Measurements from ENCODE around the gene MSL1. TPM values are rescaled to one million over a fixed set of nuclear protein-coding genes. Genes with fewer than 3 reads are reported as not detected.

MSL1 gene
- total and polyA plus RNA-seq, 9 donors, result 81.7 to 124 (median 104) TPM

DNA sequence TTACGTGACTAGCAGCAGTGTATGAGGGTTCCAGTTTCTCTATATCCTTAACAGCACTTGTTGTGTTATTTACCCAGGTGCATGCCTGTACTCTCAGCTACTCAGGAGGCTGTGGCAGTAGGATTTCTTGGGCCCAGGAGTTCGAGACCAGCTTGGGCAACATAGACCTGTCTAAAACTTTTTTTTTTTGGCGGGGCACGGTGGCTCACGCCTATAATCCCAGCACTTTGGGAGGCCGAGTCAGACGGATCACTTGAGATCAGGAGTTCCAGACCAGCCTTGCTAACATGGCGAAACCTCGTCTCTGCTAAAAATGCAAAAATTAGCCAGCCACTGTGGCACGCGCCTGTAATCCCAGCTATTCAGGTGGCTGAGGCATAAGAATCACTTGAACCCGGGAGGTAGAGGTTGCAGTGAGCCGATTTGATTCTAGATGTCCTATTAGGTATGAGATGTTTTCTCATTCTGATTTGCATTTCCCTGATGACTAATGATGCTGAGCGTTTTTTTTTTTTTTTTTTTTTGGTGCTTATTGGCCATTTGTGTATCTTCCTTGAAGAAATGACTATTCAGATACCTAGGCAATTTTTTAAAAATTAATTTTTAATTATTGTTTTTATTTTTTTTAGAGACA lies 31.9 kb downstream of the MSL1 start:
- H3K4me1 ChIP-seq (ENCODE audit: control insufficient read depth, insufficient read depth, low read length), result peaks cover 4% of the 10 kb centered on the region

DNA sequence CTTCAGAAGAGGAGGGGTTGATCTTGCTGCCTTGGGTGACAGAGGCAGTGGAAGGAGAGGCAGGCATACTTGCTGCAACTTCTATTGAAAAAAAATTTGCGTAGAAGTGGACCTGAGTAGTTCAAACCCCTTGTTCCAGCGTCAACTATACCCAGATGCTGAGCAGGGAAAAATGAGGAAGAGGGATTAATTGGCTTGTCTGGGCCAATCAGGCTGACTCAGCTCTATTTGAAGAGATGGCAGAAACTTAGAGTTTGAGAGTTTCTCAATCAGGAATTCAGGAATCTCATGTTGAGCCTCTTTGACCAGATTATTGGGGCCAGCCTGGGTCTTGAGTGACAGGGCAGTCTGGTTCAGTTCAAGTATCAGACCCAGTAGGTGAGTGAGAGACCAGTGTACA lies 36.2 kb downstream of the MSL1 start:
- Histone ChIP-seq H3K36me3 (ENCODE audit: control insufficient read depth, insufficient read depth, low read length) (peaks cover 49% of the 10 kb centered on the region), H3K9me3 (replicated peaks; ENCODE audit: control insufficient read depth, low read depth, low read length) (no peaks in the 10 kb centered on the region), H3K4me3 (ENCODE audit: low read length) (no peak overlapping the region), H3K27me3 (ENCODE audit: control insufficient read depth, insufficient read depth, low read length) (no peaks in the 10 kb centered on the region), H3K4me1 (ENCODE audit: control insufficient read depth, insufficient read depth, low read length) (peaks cover 4% of the 10 kb centered on the region), H3K27ac (ENCODE audit: low read length) (no peak overlapping the region)
- 80% methylated on average over 2 of the region's 2 CpGs for WGBS (ENCODE audit: insufficient coverage)
- DNase-seq, result no peak

More for the DNA sequence above, 31.9 kb downstream of the MSL1 start:
- Histone ChIP-seq H3K27me3 (ENCODE audit: control insufficient read depth, insufficient read depth, low read length) (no peaks in the 10 kb centered on the region), H3K27ac (ENCODE audit: low read length) (no peak overlapping the region), H3K36me3 (ENCODE audit: control insufficient read depth, insufficient read depth, low read length) (peaks cover 53% of the 10 kb centered on the region), H3K9me3 (replicated peaks; ENCODE audit: control insufficient read depth, low read depth, low read length) (no peaks in the 10 kb centered on the region), H3K4me3 (ENCODE audit: low read length) (no peak overlapping the region)
- DNase-seq, result no peak
- 88% methylated on average over 8 of the region's 14 CpGs for WGBS (ENCODE audit: insufficient coverage)

DNA sequence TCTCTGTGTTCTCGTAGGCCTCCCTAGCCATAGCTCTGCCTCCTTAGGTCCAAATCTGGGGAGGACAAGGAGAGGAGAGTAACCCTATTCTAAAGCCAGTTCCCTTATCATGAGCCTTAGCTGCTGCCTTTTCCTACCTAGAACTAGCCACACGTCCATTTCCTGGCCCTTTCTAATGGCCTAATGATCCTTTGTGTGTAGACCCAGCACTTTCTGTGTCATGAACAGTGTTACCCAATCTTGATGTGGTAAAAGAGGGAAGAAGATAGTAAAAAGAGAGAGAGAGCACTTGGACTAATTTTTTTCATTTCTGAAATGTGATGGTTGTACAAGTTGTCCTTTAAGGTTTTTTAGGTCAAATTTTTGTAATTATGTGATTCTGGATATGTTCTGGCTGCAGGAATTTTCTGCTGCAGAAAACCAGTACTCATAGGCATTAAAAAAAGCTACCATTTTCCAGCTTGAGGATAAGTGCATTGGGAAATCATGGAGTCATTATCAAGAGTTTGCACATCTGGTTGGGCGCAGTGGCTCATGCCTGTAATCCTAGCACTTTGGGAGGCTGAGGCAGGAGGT lies 36.8 kb downstream of the MSL1 start:
- DNase-seq, result no peak
- no peak overlapping the region for H3K27ac ChIP-seq (ENCODE audit: low read length)
- no peaks in the 10 kb centered on the region for H3K27me3 ChIP-seq (ENCODE audit: control insufficient read depth, insufficient read depth, low read length)
- peaks cover 51% of the 10 kb centered on the region for H3K36me3 ChIP-seq (ENCODE audit: control insufficient read depth, insufficient read depth, low read length)
- no peaks in the 10 kb centered on the region for H3K9me3 ChIP-seq (replicated peaks; ENCODE audit: control insufficient read depth, low read depth, low read length)
- WGBS (ENCODE audit: insufficient coverage), result 60% methylated on average over 1 of the region's 3 CpGs
- peaks cover 4% of the 10 kb centered on the region for H3K4me1 ChIP-seq (ENCODE audit: control insufficient read depth, insufficient read depth, low read length)
- no peak overlapping the region for H3K4me3 ChIP-seq (ENCODE audit: low read length)

DNA sequence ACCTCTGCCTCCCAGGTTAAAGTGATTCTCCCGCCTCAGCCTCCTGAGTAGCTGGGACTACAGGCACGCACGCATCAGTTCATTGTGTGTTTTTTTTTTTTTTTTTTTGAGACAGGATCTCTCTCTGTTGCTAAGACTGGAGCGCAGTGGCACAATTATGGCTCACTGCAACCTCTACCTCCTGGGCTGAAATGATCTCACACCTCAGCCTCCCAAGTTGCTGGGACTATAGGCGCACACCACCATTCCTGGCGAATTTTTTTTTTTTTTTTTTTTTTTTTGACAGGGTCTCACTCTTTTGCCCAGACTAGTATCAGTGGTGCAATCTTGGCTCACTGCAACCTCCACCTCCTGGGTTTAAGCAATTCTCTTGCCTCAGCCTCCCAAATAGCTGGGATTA lies 37.7 kb downstream of the MSL1 start:
- Histone ChIP-seq H3K4me1 (ENCODE audit: control insufficient read depth, insufficient read depth, low read length) (peaks cover 4% of the 10 kb centered on the region), H3K27ac (ENCODE audit: low read length) (no peak overlapping the region), H3K9me3 (replicated peaks; ENCODE audit: control insufficient read depth, low read depth, low read length) (no peaks in the 10 kb centered on the region), H3K4me3 (ENCODE audit: low read length) (no peak overlapping the region), H3K27me3 (ENCODE audit: control insufficient read depth, insufficient read depth, low read length) (no peaks in the 10 kb centered on the region), H3K36me3 (ENCODE audit: control insufficient read depth, insufficient read depth, low read length) (peaks cover 53% of the 10 kb centered on the region)
- no peak for DNase-seq
- 100% methylated on average over 2 of the region's 6 CpGs for WGBS (ENCODE audit: insufficient coverage)

DNA sequence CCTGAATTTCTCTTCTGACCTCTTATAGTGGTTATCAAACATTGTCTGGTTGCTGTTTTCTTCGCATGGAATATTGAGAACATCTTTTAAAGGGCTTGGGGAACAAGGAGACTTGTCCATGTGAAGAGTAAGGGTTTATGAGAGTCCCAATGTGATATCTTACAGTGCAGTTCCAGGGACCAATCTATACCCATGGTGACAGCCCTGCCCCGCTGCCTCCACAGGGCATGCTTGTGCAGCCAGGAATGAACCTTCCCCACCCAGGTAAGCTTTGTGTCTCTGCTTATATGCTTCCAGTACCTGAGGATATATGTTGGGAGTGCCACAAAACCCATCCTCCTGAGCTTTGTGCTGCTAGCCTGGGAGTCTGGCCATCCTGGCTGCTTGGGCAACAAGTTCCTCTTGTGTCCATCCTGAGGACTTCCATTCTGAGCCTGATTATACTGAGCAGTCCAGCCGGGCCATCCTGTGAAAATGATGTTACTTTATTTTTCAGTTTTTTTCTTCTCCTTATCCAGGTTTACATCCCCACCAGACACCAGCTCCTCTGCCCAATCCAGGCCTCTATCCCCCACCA lies 46.0 kb downstream of the MSL1 start:
- Histone ChIP-seq H3K27ac (ENCODE audit: low read length) (peak overlapping the region; percentile 56), H3K4me1 (ENCODE audit: control insufficient read depth, insufficient read depth, low read length) (no peaks in the 10 kb centered on the region), H3K9me3 (replicated peaks; ENCODE audit: control insufficient read depth, low read depth, low read length) (no peaks in the 10 kb centered on the region), H3K36me3 (ENCODE audit: control insufficient read depth, insufficient read depth, low read length) (peaks cover 73% of the 10 kb centered on the region), H3K27me3 (ENCODE audit: control insufficient read depth, insufficient read depth, low read length) (no peaks in the 10 kb centered on the region), H3K4me3 (ENCODE audit: low read length) (no peak overlapping the region)
- no peak for DNase-seq
- WGBS (ENCODE audit: insufficient coverage), result 43% methylated on average over 1 of the region's 3 CpGs

DNA sequence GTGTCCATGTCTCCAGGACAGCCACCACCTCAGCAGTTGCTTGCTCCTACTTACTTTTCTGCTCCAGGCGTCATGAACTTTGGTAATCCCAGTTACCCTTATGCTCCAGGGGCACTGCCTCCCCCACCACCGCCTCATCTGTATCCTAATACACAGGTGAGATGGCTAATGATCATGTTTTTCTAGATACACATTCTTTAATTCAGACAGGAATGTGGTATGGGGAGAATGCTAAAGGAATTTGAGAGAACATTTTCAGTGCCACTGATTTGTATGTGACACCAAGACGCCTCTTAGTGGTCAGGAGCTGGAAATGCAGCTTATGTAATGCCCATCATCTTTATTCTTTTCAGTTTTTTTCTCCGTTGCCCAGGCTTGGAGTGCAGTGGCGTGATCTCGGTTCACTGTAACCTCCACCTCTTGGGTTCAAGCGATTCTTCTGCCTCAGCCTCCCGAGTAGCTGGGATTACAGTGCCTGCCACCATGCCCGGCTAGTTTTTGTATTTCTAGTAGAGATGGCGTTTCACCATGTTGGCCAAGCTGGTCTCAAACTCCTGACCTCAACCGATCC lies 46.6 kb downstream of the MSL1 start:
- Histone ChIP-seq H3K36me3 (ENCODE audit: control insufficient read depth, insufficient read depth, low read length) (peaks cover 68% of the 10 kb centered on the region), H3K27ac (ENCODE audit: low read length) (peak overlapping the region; percentile 56), H3K4me1 (ENCODE audit: control insufficient read depth, insufficient read depth, low read length) (no peaks in the 10 kb centered on the region), H3K9me3 (replicated peaks; ENCODE audit: control insufficient read depth, low read depth, low read length) (no peaks in the 10 kb centered on the region), H3K27me3 (ENCODE audit: control insufficient read depth, insufficient read depth, low read length) (no peaks in the 10 kb centered on the region), H3K4me3 (ENCODE audit: low read length) (no peak overlapping the region)
- 68% methylated on average over 5 of the region's 11 CpGs for WGBS (ENCODE audit: insufficient coverage)
- DNase-seq, result peak; percentile 74

DNA sequence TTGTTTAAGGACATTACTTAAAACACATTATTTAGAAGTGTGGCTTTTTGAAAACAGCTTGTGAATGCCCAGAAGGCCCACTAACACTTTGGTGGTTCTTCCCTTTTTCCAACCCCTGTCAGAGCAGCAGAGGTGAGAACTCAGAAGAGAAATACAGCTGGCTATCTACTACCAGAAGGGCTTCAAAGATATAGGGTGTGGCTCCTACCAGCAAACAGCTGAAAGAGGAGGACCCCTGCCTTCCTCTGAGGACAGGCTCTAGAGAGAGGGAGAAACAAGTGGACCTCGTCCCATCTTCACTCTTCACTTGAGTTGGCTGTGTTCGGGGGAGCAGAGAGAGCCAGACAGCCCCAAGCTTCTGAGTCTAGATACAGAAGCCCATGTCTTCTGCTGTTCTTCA lies 48.6 kb downstream of the MSL1 start:
- H3K4me1 ChIP-seq (ENCODE audit: control insufficient read depth, insufficient read depth, low read length), result no peaks in the 10 kb centered on the region
- 83% methylated on average over 1 of the region's 2 CpGs for WGBS (ENCODE audit: insufficient coverage)
- no peak overlapping the region for H3K27ac ChIP-seq (ENCODE audit: low read length)
- H3K36me3 ChIP-seq (ENCODE audit: control insufficient read depth, insufficient read depth, low read length), result peaks cover 70% of the 10 kb centered on the region
- H3K27me3 ChIP-seq (ENCODE audit: control insufficient read depth, insufficient read depth, low read length), result no peaks in the 10 kb centered on the region
- H3K4me3 ChIP-seq (ENCODE audit: low read length), result no peak overlapping the region
- no peaks in the 10 kb centered on the region for H3K9me3 ChIP-seq (replicated peaks; ENCODE audit: control insufficient read depth, low read depth, low read length)
- DNase-seq, result no peak

DNA sequence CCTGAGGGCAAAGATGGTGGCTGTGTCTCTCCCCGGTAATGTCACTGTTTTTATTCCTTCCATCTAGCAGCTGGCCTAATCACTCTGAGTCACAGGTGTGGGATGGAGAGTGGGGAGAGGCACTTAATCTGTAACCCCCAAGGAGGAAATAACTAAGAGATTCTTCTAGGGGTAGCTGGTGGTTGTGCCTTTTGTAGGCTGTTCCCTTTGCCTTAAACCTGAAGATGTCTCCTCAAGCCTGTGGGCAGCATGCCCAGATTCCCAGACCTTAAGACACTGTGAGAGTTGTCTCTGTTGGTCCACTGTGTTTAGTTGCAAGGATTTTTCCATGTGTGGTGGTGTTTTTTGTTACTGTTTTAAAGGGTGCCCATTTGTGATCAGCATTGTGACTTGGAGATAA lies 50.0 kb downstream of the MSL1 start:
- Histone ChIP-seq H3K9me3 (replicated peaks; ENCODE audit: control insufficient read depth, low read depth, low read length) (no peaks in the 10 kb centered on the region), H3K36me3 (ENCODE audit: control insufficient read depth, insufficient read depth, low read length) (peaks cover 82% of the 10 kb centered on the region), H3K4me3 (ENCODE audit: low read length) (no peak overlapping the region), H3K4me1 (ENCODE audit: control insufficient read depth, insufficient read depth, low read length) (peaks cover 3% of the 10 kb centered on the region), H3K27ac (ENCODE audit: low read length) (no peak overlapping the region), H3K27me3 (ENCODE audit: control insufficient read depth, insufficient read depth, low read length) (no peaks in the 10 kb centered on the region)
- no peak for DNase-seq
- WGBS (ENCODE audit: insufficient coverage), result no CpG with 5 or more reads among the region's 1 CpG

DNA sequence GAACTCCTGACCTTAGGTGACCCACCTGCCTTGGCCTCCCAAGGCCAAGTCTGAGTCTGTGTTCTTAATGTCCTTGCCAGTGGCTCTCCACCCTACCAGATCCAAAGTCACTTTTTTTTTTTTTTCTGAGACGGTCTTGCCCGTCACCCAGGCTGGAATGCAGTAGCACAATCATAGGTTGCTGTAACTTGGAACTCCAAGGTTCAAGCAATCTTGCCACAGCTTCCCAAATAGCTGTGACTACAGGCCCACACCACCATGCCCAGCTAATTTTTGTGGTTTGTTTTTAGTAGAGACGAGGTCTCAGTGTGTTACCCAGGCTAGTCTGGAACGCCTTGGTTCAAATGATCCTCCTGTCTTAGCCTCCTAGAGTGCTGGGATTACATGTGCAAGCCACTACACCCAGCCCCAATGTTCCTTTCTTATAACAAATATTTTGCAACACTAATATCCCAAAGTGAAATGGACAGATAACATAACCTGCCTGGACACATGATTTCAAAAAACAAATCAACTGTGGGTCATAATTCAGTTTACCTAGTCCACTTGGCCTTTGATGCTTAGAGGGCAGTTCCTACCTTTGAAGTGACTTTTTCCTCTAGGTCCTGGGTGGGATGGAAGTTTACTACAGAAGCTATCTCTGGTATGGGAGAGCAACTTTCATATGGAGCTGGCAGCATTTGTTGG lies 51.5 kb downstream of the MSL1 start:
- Histone ChIP-seq H3K9me3 (replicated peaks; ENCODE audit: control insufficient read depth, low read depth, low read length) (no peaks in the 10 kb centered on the region), H3K27me3 (ENCODE audit: control insufficient read depth, insufficient read depth, low read length) (no peaks in the 10 kb centered on the region), H3K4me3 (ENCODE audit: low read length) (no peak overlapping the region), H3K36me3 (ENCODE audit: control insufficient read depth, insufficient read depth, low read length) (peaks cover 71% of the 10 kb centered on the region), H3K4me1 (ENCODE audit: control insufficient read depth, insufficient read depth, low read length) (peaks cover 14% of the 10 kb centered on the region), H3K27ac (ENCODE audit: low read length) (no peak overlapping the region)
- 80% methylated on average over 1 of the region's 4 CpGs for WGBS (ENCODE audit: insufficient coverage)
- no peak for DNase-seq

DNA sequence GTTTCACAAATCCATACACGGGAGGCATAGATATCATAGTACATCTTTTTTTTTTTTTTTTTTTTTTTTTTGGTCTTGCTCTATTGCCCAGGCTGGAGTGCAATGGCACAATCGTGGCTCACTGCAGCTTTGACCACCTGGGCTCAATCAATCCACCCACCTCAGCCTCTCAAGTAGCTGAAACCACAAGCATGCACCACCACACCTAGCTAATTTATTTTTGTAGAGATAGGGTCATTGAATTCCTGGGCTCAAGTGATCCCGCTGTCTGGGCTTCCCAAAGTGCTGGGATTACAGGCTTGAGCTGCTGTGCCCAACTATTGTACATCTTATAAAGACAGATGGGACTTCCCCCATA lies 52.0 kb downstream of the MSL1 start:
- peaks cover 18% of the 10 kb centered on the region for H3K4me1 ChIP-seq (ENCODE audit: control insufficient read depth, insufficient read depth, low read length)
- H3K4me3 ChIP-seq (ENCODE audit: low read length), result no peak overlapping the region
- peaks cover 65% of the 10 kb centered on the region for H3K36me3 ChIP-seq (ENCODE audit: control insufficient read depth, insufficient read depth, low read length)
- no peak overlapping the region for H3K27ac ChIP-seq (ENCODE audit: low read length)
- no peak for DNase-seq
- 100% methylated on average over 1 of the region's 3 CpGs for WGBS (ENCODE audit: insufficient coverage)
- no peaks in the 10 kb centered on the region for H3K27me3 ChIP-seq (ENCODE audit: control insufficient read depth, insufficient read depth, low read length)
- H3K9me3 ChIP-seq (replicated peaks; ENCODE audit: control insufficient read depth, low read depth, low read length), result no peaks in the 10 kb centered on the region
